Nephron (organoid): Measurements from ENCODE around the gene ALDH16A1.
"Not testable (repeated sequence)": the region's sequence is repeated elsewhere in the genome, so short reads cannot be mapped to it uniquely, and the experiment has no call there.

ENCODE experiments used
- H3K27ac Mint-ChIP-seq, 3 experiments: 2 replicates each; pipeline ENCODE4 v1.8.0; 2020; ENCODE audit warnings: mixed read lengths in 3 of 3, mild to moderate bottlenecking in 2 of 3, moderate library complexity in 1 of 3
- H3K27me3 Mint-ChIP-seq: 2 replicates; pipeline ENCODE4 v1.8.0; 2021; ENCODE audit warnings: low read depth, mild to moderate bottlenecking, moderate library complexity, mixed read lengths
- H3K36me3 Mint-ChIP-seq: 2 replicates; pipeline ENCODE4 v1.8.0; 2020; ENCODE audit warnings: low read depth, mixed read lengths
- H3K4me1 Mint-ChIP-seq: 2 replicates; pipeline ENCODE4 v1.8.0; 2020; ENCODE audit warnings: mixed read lengths
- H3K4me3 Mint-ChIP-seq, 3 experiments: 2 replicates each; pipeline ENCODE4 v1.8.0; 2020; ENCODE audit warnings: mild to moderate bottlenecking in 3 of 3, mixed read lengths in 3 of 3, moderate library complexity in 2 of 3
- H3K9me3 Mint-ChIP-seq: 2 replicates; pipeline ENCODE4 v1.8.0; 2020; ENCODE audit warnings: mixed read lengths
- TF ChIP-seq, protein P1 (sequence below), 3 experiments: fragments of 200-600 bp; sonication (generic); IDR thresholded peaks; one replicate each; pipeline ENCODE4 v1.5.0; 2021; ENCODE audit warnings: antibody characterized with exemption in 3 of 3; ENCODE audit not compliant: unreplicated experiment in 3 of 3

The ALDH16A1 gene

DNA sequence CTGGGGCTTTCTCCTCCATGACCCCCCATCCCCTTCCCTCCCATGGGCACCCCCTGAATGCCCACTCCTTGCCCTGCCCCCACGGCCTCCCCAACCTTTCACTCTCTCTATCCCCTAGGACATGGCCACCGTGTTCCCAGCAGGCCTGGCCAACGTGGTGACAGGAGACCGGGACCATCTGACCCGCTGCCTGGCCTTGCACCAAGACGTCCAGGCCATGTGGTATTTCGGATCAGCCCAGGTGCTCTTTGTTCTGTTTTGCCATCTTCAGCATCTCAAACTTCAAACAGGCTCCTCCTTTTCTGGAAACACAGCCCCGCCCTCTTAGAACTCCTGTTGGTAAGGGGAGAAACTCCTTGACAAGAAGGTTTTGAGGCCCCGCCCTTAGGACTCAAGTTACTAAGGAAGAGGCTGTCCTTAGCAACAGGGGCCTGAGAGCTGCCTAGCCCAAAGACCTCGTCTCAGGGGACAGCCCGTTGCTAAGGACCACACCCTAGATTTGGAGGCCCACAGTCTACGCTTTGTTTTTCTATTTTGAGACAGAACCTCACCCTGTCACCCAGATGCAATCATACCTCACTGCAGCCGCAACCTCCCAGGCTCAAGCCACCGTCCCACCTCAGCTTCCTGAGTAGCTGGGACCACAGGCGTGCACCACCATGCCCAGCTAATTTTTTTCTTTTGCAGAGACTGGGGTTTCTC, 15.9 kb downstream of the ALDH16A1 start:
- Mint-ChIP-seq H3K36me3 (peaks cover 8% of the 10 kb centered on the region), H3K9me3 (no peaks in the 10 kb centered on the region), H3K27me3 (no peaks in the 10 kb centered on the region), H3K4me1 (no peaks in the 10 kb centered on the region), H3K4me3 (no peak overlapping the region), H3K27ac (peak overlapping the region in 2 of 3 experiments; percentile 32 to 84)
- TF ChIP-seq, protein P1, sequence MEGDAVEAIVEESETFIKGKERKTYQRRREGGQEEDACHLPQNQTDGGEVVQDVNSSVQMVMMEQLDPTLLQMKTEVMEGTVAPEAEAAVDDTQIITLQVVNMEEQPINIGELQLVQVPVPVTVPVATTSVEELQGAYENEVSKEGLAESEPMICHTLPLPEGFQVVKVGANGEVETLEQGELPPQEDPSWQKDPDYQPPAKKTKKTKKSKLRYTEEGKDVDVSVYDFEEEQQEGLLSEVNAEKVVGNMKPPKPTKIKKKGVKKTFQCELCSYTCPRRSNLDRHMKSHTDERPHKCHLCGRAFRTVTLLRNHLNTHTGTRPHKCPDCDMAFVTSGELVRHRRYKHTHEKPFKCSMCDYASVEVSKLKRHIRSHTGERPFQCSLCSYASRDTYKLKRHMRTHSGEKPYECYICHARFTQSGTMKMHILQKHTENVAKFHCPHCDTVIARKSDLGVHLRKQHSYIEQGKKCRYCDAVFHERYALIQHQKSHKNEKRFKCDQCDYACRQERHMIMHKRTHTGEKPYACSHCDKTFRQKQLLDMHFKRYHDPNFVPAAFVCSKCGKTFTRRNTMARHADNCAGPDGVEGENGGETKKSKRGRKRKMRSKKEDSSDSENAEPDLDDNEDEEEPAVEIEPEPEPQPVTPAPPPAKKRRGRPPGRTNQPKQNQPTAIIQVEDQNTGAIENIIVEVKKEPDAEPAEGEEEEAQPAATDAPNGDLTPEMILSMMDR (IDR thresholded peaks at IDR 0.05; ENCODE audit: unreplicated experiment in 3 of 3), result no peak

DNA sequence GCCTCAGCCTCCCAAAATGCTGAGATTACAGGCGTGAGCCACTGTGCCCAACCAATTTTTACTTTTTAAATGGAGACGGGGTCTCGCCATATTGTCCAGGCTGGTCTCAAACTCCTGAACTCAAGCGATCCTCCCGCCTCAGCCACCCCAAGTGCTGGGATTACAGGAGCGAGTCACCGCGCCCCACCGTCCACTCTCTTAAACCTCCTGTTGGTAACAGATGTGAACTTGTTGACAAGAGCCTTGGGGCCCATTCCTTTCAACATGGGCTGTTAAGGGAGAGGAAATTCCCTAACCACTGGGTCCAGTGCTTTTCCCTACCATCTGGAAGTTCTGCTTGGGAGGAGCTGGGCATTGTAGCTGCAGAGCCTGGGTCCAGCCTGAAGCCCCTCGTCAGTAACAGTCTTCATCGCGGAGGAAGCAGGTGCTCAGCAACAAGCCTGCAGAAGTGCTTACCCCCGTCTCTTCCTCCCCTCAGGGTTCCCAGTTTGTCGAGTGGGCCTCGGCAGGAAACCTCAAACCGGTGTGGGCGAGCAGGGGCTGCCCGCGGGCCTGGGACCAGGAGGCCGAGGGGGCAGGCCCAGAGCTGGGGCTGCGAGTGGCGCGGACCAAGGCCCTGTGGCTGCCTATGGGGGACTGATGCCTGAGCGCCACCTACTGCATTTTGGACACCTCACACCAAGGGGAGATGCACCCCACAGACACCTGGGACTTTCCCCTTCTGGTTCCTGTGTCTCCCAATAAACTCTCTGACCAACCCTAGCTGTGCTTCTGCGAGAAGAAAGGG, 17.0 kb downstream of the ALDH16A1 start:
- H3K4me1 Mint-ChIP-seq, result peaks cover 1% of the 10 kb centered on the region
- H3K36me3 Mint-ChIP-seq, result peaks cover 8% of the 10 kb centered on the region
- no peak overlapping the region for H3K27ac Mint-ChIP-seq
- TF ChIP-seq, protein P1 (IDR thresholded peaks at IDR 0.05; ENCODE audit: unreplicated experiment in 3 of 3), result no peak
- H3K9me3 Mint-ChIP-seq, result no peaks in the 10 kb centered on the region
- peaks cover 5% of the 10 kb centered on the region for H3K27me3 Mint-ChIP-seq
- H3K4me3 Mint-ChIP-seq, result no peak overlapping the region

GRCh38 chr19:49470615-49470978, 17.6 kb downstream of the ALDH16A1 start:
- peaks cover 8% of the 10 kb centered on the region for H3K36me3 Mint-ChIP-seq
- no peak overlapping the region for H3K4me3 Mint-ChIP-seq
- peaks cover 5% of the 10 kb centered on the region for H3K4me1 Mint-ChIP-seq
- H3K27ac Mint-ChIP-seq, result no peak overlapping the region
- no peaks in the 10 kb centered on the region for H3K9me3 Mint-ChIP-seq
- TF ChIP-seq, protein P1 (IDR thresholded peaks at IDR 0.05; ENCODE audit: unreplicated experiment in 3 of 3), result no peak
- H3K27me3 Mint-ChIP-seq, result peaks cover 5% of the 10 kb centered on the region

GRCh38 chr19:49472936-49473335, 19.9 kb downstream of the ALDH16A1 start:
- Mint-ChIP-seq H3K4me1 (peaks cover 9% of the 10 kb centered on the region), H3K36me3 (peaks cover 8% of the 10 kb centered on the region), H3K4me3 (peak overlapping the region; percentile 50 to 77 (median 74)), H3K27ac (no peak overlapping the region), H3K27me3 (peaks cover 5% of the 10 kb centered on the region), H3K9me3 (no peaks in the 10 kb centered on the region)
- TF ChIP-seq, protein P1 (IDR thresholded peaks at IDR 0.05; ENCODE audit: unreplicated experiment in 3 of 3), result no peak

DNA sequence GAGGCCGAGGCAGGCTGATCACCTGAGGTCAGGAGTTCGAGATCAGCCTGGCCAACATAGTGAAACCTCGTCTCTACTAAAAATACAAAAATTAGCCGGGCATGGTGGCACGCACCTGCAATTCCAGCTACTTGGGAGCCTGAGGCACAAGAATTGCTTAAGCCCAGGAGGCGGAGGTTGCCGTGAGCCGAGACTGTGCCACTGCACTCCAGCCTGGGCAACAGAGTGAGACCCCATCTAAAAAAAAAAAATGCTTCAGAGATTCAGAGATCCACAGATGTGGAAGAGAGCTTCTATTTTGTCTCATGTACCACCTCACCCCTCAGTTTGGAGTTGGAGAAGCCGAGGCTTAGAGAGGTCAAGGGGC, 20.5 kb downstream of the ALDH16A1 start:
- not testable (repeated sequence) for H3K27ac Mint-ChIP-seq, H3K36me3 Mint-ChIP-seq, H3K4me1 Mint-ChIP-seq, H3K9me3 Mint-ChIP-seq, H3K27me3 Mint-ChIP-seq
- peak overlapping the region in 2 of 3 experiments; percentile 27 to 44 for H3K4me3 Mint-ChIP-seq

- peaks cover 9% of the 10 kb centered on the region for H3K4me1 Mint-ChIP-seq
- H3K27ac Mint-ChIP-seq, result peak within 1 kb of the TSS; percentile 15 to 79 (median 66)
- no peaks in the 10 kb centered on the region for H3K9me3 Mint-ChIP-seq
- TF ChIP-seq, protein P1 (IDR thresholded peaks at IDR 0.05; ENCODE audit: unreplicated experiment in 3 of 3), result peak; percentile 92 to 98 (median 96)
- H3K4me3 Mint-ChIP-seq, result peak within 1 kb of the TSS; percentile 64 to 77 (median 74)
- peaks cover 6% of the 10 kb centered on the region for H3K36me3 Mint-ChIP-seq
- peaks cover 5% of the 10 kb centered on the region for H3K27me3 Mint-ChIP-seq
These were observed 21.0 kb downstream of the ALDH16A1 start, which contains the start of gene FLT3LG for GRCh38 chr19:49473868-49474541. TSS of gene FLT3LG (plus strand) at chr19:49474215. CDS start at chr19:49474640, 425 bp downstream.
